HG03175 (cell line): Measurements from ENCODE around the gene CR1L.
"Not testable (repeated sequence)": the region's sequence is repeated elsewhere in the genome, so short reads cannot be mapped to it uniquely, and the experiment has no call there.

ENCODE experiments used
- ATAC-seq: cut with Tn5 transposase; IDR thresholded peaks from one replicate; pipeline ENCODE4 v1.9.1; 2021; ENCODE audit warnings: mild to moderate bottlenecking, moderate library complexity; ENCODE audit not compliant: unreplicated experiment

The CR1L gene

DNA sequence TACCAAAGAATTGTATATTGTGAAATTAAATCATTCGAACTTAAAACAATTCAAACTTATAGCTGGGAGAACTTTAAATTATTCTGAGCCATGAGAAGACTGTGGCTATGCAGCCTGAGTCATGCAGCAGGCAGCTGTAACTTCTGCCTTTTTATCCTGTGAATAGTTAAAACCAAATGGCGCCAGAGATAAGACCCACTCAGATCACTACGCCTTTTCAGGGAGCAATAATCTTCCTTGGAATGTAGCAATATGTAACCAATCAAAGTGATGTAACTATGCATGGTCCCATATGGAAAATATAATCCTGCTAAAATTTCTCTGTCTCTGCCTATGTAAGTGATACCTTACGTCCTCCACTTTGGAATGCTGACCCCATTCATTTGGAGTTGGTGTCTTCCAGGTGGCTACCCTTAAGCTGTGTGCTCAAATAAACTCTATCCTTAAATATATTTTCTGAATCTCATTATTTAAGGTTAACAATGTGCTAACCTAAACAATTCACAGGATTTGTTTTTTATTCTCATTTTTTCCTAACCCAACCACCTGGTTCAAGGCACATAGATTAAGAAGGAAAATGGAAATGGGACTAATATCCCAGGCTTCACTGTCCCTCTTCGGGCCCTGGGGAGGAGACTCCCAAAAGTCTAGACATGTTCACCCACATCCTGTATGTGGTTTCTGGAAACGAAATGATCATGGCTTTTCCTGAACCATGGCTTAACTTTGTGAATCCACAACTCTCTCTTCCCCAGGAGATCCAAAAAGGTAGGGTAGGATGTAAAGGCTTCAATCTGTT lies 35.9 kb downstream of the CR1L start:
- not testable (repeated sequence) for ATAC-seq

DNA sequence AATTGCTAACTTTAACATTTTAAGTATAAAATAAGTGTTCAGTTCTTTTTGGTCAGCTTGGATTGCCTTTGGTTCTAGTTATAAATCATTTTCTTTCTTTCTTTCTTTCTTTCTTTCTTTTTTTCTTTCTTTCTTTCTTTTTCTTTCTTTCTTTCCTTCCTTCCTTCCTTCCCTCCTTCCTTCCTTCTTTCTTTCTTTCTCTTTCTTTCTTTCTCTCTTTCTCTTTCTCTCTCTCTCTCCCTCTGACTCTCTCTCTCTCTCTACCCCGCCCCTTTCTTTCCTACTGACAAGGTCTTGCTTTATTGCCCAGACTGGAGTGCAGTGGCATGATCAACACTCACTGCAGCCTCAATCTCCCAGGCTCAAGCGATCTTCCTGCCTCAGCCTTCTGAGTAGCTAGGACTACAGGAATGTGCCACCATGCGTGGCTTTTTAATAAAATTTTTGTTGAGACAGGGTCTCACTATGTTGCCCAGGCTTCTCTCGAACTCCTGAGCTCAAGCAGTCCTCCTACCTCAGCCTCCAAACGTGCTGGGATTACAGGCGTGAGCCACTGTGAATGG lies 38.0 kb downstream of the CR1L start:
- ATAC-seq: not testable (repeated sequence)

DNA sequence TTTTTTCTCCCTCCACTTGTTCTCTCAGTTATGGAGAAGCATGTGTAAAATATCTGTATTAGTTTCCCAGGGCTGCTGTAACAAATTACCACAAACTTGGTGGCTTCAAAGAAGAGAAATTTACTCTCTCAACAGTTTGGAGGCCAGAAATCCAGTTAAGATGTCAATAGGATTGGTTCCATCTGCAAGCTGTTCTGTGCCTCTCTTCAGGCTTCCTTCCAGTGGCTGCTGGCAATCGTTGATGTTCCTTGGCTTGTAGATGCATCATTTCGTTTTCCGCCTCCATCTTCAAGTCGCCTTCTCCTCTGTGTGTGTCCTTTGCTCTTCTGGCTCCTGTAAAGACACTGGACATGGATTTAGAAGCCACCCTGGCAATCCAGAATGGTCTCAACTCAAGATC lies 45.6 kb downstream of the CR1L start:
- ATAC-seq: not testable (repeated sequence)

DNA sequence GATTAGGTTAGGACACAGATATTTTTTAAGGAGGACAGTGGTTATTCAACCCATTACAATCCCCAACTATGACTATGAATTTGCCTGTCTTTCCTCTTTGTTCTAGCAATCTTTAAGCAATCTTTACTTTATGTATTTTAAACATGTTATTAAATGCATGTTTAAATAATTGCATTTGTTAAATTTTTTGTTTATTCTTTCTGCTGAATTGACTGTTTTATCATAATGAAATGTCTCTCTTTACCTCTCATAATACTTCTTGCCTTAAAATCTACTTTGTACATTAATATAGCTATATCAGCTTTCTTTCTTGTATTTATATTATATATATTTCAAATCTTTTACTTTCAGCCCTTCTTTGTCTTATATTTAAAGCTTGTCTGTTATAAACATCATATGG lies 46.1 kb downstream of the CR1L start:
- ATAC-seq: no peak

DNA sequence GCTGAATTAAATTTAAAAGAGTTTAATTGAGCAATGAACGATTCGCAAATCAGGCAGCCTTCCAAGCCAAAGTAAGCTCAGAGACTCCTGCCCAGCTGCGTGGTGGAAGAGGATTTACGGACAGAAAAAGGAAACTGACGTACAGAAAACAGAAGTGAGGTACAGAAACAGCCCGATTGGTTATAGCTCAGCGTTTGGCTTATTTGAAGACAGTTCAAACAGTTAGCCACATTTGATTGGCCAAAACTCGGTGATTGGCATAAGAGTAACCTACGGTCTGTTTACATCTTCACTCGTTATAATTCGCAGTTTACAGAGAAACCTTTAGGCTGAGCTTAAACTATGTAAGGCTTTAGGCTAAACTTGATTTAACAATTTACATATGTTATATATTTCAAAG lies 46.9 kb downstream of the CR1L start:
- ATAC-seq: no peak

DNA sequence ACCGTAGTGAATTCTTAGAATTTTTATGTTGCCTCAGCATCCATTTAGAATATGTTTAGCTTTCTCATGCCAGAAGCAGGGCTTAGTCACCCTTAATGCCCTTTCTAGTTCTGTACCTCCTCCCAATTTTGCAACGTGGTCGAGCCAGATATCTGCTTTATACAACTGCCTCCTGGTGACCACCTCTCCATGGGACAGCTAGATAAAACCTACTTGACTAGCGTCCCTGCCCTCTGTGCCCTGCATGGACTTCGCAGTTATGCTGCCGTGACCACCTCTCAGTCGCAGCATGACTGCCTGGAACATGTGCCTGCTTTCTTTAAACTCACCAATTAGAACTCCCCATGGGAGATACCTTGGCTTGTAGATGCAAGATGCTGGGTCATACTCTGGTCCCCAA lies 47.4 kb downstream of the CR1L start:
- ATAC-seq: not testable (repeated sequence)

DNA sequence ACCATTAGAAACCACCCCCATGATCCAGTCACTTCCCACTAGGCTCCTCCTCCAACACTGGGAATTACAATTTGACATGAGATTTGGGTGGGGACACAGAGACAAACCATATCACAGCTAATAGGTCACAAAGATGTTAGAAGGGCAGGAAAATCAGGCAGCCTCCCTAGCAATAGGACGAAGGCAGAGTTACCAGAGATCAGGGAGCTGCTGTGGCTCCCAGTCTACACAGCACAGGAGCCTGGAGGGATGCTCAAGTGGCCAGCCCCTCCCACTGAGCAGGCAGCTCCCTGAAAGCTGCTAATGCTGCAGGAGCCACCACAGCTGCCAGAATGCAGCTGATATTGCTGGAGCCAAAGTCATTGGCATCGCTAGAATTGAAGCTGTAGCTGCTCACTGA lies 51.0 kb downstream of the CR1L start:
- no peak for ATAC-seq

DNA sequence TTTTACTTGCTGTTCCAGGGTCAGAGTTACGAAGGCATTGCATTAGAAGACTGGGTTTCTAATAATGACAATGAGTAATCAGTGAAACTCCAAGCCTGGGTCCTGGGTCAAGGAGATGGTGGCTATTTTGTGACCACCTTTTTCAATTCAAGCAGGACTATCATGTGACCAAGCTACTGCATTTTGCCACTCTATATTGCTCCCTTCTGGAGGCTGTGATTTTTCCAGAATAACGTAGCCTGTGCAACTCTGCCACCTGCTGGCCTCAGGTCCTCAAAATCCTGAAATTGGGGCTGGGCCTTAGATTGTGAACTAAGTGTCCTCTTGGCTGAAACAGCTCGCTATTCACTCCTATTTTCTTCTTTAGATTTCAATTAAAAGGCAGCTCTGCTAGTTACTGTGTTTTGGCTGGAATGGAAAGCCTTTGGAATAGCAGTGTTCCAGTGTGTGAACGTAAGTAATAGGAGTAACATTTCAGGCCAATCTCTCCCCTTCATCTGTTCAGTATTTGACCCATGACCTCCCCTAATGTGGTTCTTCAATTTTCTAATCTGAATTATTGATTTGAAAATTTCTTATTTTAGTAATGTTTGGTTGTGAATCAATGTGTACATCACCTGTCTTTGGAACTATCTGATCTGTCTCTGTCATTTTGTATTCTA lies 54.0 kb downstream of the CR1L start:
- no peak for ATAC-seq

DNA sequence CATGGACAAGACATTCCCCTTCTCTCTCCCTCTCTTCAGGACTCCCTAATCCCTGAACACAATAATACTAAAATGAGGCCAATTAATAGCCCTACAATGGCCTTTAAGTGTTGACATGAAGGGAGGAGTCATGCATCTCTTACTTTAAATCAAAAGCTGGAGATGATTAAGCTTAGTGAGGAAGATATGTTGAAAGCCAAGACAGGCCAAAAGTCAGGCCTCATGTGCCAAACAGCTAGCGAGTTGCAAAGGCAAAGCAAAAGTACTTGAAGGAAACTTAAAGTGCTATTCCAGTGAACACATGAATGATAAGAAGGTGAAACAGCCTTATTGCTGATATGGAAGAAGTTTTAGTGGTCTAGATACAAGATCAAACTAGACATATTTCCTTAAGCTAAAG lies 57.4 kb downstream of the CR1L start:
- no peak for ATAC-seq

DNA sequence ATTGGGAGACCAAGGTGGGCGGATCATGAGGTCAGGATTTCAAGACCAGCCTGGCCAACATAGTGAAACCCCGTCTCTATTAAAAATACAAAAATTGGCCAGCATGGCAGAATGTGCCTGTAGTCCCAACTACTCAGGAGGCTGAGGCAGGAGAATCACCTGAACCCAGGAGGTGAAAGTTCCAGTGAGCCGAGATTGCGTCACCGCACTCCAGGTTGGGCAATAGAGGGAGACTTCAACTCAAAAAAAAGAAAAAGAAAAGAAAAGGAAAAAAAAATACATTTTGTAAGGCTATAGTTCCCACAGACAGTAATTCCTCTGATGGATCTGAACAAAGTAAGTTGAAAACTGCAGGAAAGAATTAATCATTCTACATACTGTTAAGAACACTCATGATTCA lies 58.8 kb downstream of the CR1L start:
- no peak for ATAC-seq

DNA sequence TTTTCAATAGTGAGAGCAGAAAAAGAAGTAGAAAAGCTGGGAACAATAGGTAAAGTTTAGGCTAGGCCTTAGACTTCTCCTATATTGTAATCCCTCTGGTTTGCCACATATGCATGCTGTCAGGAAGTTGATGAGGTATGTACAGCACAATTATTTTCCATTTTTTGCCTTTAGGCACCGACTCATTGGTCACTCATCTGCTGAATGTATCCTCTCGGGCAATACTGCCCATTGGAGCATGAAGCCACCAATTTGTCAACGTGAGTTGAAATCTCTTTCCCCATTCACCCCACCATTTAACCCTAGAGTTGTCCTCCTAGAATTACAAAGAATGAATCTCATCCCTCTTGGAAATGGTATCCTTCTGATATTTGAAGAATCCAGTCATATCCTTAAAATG lies 63.1 kb downstream of the CR1L start:
- ATAC-seq: not testable (repeated sequence)

DNA sequence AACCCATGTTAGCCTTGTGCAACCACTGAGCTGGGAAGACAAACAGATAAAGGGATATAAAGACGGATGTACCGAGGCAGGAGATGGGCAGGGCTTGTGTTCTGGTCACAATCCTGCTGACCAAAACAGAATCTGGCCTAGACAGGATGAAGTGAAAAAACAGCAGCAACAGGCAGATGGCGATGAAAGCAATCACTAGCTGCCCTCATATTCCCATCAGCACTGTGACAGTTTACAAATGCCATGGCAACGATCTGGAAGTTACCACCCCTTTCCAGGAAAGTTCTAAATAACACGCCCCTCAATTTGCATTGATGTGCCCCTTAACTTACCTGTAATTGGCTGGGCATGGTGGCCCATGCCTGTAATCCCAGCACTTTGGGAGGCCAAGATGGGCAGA lies 66.4 kb downstream of the CR1L start:
- ATAC-seq: no peak

DNA sequence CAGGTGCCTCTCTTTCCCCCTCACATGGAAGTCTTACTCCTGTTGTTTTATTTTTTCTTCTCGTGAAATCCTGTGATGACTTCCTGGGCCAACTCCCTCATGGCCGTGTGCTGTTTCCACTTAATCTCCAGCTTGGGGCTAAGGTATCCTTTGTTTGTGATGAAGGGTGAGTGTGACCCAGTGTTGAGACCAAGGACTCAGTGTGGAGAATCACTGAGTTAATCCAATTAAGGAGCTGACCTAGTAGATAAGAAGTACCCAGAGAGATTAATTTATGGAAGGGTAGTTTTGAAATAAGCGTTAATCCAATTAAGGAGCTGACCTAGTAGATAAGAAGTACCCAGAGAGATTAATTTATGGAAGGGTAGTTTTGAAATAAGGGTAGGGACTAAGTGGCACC lies 67.8 kb downstream of the CR1L start:
- ATAC-seq: not testable (repeated sequence)

DNA sequence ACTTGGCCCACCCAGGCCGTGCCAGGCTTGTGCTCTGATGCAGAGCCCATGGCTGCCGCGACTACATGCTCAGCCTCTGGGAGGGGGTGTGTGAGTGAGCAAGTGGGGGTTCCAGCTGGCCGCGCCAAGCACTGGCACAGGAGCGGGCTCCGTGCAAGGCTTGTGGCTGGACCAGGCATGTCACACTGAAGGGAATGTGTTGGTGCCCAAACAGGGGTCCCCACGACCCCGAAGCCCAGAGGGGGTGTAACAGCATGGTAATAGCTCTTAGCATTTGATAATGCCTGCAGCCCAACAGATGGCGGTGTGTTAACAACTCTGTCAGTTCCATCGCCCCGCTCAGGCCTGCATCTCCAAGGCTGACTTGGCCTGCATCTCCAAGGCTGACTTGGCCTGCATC lies 68.6 kb downstream of the CR1L start:
- no peak for ATAC-seq

DNA sequence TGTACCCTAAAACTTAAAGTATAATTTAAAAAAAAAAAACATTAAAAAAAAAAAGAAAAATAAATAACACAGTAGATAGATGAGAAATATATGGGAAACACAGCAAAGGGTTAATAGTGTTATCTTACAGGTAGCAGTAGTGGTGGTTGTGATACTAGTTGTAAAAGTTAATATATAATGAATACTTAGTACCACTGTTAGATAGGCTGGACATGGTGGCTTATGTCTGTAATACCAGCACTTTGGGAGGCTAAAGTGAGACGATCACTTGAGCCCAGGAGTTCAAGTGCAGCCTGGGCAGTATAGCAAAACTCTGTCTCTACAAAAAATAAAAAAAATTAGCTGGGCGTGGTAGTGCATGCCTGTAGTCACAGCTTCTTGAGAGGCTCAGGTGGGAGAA lies 74.3 kb downstream of the CR1L start:
- ATAC-seq: no peak

DNA sequence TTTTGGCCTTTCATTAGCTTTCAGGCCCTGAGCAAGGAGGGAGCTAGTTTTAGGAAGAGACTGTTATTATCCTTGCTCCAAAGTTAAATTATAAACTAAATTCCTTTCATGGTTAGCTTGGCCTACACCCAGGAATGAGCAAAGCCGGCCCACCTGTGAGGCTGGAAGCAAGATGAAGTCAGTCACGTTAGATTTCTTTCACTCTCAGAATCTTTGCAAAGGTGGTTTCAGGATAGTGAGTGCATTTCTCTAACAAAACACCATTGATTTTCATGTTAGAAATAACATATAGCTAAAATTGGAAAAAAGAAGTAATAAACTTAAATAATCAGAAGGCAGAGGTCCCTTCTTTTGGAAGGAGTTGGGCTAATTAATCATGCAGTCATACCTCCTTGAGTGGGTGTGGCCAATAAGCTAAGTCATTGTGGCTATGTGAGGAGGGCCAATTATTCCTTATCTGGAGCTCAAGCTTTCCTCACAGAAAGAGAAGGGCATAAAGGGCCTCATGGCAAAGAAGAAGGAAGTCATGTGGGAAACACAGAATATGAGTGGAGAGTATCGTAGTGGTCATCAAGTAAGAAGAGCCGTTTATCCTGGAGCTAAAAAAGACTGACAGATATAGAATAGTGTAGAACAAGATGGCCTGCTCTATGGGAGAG lies 83.4 kb downstream of the CR1L start:
- not testable (repeated sequence) for ATAC-seq

DNA sequence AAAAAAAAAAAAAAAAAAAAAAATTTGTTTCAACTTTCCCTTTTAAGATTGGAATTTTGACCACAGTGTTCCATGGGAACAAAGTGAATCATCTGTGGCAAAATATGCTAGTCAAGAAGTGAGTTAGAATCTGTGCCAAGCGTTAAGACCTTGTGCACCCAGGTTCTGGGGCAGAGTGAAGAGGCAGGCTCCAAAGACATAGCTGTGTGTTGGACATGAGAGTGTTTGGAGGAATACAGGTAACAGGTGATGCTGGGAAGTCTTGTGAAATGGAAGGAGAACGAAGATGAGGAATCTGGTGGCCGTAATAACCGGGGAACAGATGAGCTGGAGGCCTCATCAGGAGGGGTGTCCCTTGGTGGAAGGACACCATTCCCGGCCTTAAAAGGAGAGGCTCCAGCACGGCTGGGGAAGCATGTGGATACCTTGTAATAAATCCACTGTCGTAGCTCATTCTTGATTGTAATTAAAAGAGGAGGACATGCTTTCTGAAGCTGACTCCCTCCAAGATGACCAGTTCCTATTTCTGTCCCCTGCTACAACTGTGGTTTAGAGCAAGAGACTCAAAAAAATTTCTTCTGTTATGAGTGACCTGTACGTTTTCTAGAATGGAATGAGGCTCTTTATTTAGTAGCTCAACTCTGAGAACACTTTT lies 92.7 kb downstream of the CR1L start:
- ATAC-seq: not testable (repeated sequence)

DNA sequence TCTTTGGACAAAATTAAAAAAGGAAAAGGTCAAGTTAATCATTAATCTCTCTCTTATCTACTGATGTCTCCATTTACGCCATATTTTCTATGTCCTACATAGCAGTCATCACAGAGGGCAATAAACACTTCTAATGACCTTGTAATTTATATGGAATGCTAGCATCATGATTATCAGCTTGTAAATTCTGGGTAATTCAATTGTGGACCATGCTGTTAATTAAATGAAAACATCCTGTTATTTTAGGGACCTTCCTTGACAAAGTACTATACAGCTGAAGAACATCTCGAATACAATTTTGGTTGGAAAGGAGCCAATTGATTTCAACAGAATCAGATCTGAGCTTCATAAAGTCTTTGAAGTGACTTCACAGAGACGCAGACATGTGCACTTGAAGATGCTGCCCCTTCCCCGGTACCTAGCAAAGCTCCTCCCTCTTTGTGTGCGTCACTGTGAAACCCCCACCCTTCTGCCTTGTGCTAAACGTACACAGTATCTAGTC lies 93.3 kb downstream of the CR1L start:
- ATAC-seq: not testable (repeated sequence)

DNA sequence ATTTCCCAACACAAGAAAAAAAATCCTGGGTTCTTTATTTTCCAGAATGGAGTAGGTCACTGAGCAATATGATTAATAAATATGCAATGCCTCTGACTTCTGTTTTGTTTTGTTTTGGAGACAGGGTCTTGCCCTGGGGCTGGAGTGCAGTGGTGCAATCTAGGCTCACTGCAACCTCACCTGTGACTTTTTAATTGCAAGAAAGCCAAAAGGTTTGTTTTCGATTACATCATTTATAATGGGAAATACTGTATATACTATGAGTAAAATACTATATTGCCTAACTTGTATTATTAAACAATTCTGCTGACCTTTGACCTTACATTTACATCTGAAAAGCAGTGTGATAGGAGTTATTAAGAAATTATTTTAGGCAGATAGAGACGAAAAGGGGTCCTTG lies 95.3 kb downstream of the CR1L start:
- ATAC-seq: no peak

DNA sequence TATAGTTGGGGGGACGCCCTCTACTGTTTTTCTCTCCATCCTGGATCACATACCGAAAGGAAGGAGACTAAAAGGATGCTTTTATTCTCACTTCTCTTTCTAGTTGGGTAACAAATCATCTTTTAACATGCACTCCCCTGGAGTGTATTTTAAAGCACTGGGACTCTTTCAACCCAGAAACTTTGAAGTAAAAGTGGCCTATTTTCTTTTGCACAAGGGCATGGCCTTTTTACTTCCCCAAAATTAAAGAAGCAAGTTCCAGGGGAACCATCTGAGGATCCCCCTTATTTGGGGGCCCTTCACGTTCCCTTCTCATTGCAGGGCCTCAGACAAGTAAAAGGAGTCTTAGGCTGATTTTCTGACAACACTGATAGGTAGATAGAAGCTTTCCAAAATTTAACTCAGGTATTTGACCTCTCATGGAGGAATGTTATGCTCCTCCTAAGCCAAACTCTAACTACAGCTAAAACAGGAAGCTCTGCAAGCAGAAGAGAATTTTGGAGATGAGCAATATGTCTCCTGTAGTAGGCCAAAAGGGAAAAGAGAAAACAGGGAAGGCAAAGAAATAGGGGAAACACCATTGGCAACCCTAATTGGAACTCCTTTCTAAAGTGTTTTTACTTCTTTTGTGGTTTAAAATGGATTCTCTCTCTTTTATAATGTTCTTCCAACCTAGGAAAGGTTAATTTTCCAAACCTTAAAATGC lies 98.1 kb downstream of the CR1L start:
- no peak for ATAC-seq
